Smooth muscle cell of the brain vasculature (primary cell): ENCODE measurements around the gene SLC35F3.

Source experiments
- DNase-seq: peaks from one replicate; pipeline ENCODE4 v3.0.0-alpha.2; 2012; ENCODE audit warnings: low read depth, low spot score

The SLC35F3 gene

GRCh38 chr1:234250747-234251146 is 346.3 kb downstream of the SLC35F3 start:
- DNase-seq: no peak

- no peak for DNase-seq
Measured at GRCh38 chr1:234253732-234254131, 349.3 kb downstream of the SLC35F3 start.

- no peak for DNase-seq
Measured at GRCh38 chr1:234256359-234256758, 351.9 kb downstream of the SLC35F3 start.

- no peak for DNase-seq
Measured at GRCh38 chr1:234258071-234258470, 353.6 kb downstream of the SLC35F3 start.

- DNase-seq: no peak
Measured at GRCh38 chr1:234260578-234260977, 356.1 kb downstream of the SLC35F3 start.

GRCh38 chr1:234261545-234261944 is 357.1 kb downstream of the SLC35F3 start:
- DNase-seq: no peak

- no peak for DNase-seq
Measured at GRCh38 chr1:234262007-234262753, 357.7 kb downstream of the SLC35F3 start.

- DNase-seq: no peak
Measured at GRCh38 chr1:234262754-234263105, 358.3 kb downstream of the SLC35F3 start.

GRCh38 chr1:234264832-234265231 is 360.4 kb downstream of the SLC35F3 start:
- no peak for DNase-seq

GRCh38 chr1:234265321-234265720 is 360.8 kb downstream of the SLC35F3 start:
- DNase-seq: no peak

- no peak for DNase-seq
Measured at GRCh38 chr1:234265861-234266260, 361.4 kb downstream of the SLC35F3 start.

GRCh38 chr1:234270093-234270492 is 365.6 kb downstream of the SLC35F3 start:
- DNase-seq: no peak

- DNase-seq: no peak
Measured at GRCh38 chr1:234270581-234271242, 366.2 kb downstream of the SLC35F3 start.

GRCh38 chr1:234271243-234271606 is 366.7 kb downstream of the SLC35F3 start:
- no peak for DNase-seq

- DNase-seq: no peak
Measured at GRCh38 chr1:234272656-234273312, 368.3 kb downstream of the SLC35F3 start.

- no peak for DNase-seq
Measured at GRCh38 chr1:234273981-234274380, 369.5 kb downstream of the SLC35F3 start.

GRCh38 chr1:234276151-234276788 is 371.8 kb downstream of the SLC35F3 start:
- no peak for DNase-seq

GRCh38 chr1:234277161-234277868 is 372.8 kb downstream of the SLC35F3 start:
- DNase-seq: no peak

- DNase-seq: no peak
Measured at GRCh38 chr1:234279021-234279420, 374.5 kb downstream of the SLC35F3 start.

GRCh38 chr1:234280500-234280899 is 376.0 kb downstream of the SLC35F3 start:
- DNase-seq: no peak

GRCh38 chr1:234281826-234282489 is 377.5 kb downstream of the SLC35F3 start:
- DNase-seq: no peak
